Upper lobe of left lung (tissue), 4 donors: Measurements from ENCODE around the gene WWC1.

Experiments
- EP300 ChIP-seq, 4 donors: sonication (generic); formaldehyde crosslinking; IDR thresholded peaks; one replicate each; pipeline ENCODE4 v1.5.1; 2017; ENCODE audit warnings: antibody characterized with exemption in 4 of 4, control low read depth in 2 of 4
- POLR2A ChIP-seq, 4 donors: fragments of 450-650 bp; IDR thresholded peaks; one replicate each; pipeline ENCODE4 v1.5.1; 2016 to 2017; ENCODE audit warnings: antibody characterized with exemption in 4 of 4, mild to moderate bottlenecking in 2 of 4
- POLR2AphosphoS5 ChIP-seq, 2 donors: sonication (generic); formaldehyde crosslinking; IDR thresholded peaks; one replicate each; pipeline ENCODE4 v1.5.1; 2017; ENCODE audit warnings: antibody characterized with exemption in 2 of 2
- TF ChIP-seq, protein P1 (sequence below), 6 experiments: fragments of 450-650 bp in 4 of 6; fragments of 200-600 bp in 2 of 6; sonication (generic) in 2 of 6; IDR thresholded peaks; one replicate each; pipeline ENCODE4 v1.5.1; 2016 to 2019; ENCODE audit warnings: antibody characterized with exemption in 6 of 6

DNA sequence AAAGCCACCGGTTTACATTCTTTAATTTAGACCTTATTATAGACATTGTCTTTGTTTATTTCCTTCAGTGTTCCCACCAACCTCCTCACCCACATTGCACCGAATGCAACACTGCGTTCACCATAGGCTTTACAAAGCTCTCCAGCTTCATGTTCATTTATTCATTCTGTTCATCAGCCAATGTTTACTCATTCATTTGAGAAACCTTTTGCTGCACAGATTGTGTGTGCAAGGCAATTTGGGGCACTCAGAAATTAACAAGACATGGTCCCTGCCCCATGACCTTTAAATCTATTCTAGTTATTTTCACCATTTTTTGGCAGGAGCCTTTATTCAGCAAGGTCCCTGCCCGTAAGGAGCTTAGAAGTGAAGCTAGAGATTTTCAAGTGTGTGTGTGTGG is 124.0 kb downstream of the WWC1 start:
- TF ChIP-seq POLR2AphosphoS5 (IDR thresholded peaks at IDR 0.05) (no peak), POLR2A (IDR thresholded peaks at IDR 0.05) (no peak), EP300 (IDR thresholded peaks at IDR 0.05) (no peak)
- TF ChIP-seq, protein P1, sequence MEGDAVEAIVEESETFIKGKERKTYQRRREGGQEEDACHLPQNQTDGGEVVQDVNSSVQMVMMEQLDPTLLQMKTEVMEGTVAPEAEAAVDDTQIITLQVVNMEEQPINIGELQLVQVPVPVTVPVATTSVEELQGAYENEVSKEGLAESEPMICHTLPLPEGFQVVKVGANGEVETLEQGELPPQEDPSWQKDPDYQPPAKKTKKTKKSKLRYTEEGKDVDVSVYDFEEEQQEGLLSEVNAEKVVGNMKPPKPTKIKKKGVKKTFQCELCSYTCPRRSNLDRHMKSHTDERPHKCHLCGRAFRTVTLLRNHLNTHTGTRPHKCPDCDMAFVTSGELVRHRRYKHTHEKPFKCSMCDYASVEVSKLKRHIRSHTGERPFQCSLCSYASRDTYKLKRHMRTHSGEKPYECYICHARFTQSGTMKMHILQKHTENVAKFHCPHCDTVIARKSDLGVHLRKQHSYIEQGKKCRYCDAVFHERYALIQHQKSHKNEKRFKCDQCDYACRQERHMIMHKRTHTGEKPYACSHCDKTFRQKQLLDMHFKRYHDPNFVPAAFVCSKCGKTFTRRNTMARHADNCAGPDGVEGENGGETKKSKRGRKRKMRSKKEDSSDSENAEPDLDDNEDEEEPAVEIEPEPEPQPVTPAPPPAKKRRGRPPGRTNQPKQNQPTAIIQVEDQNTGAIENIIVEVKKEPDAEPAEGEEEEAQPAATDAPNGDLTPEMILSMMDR (IDR thresholded peaks at IDR 0.05) = no peak
